GM18909 (cell line): ENCODE data around the gene NFYC.

ENCODE experiments used
- ATAC-seq: cut with Tn5 transposase; IDR thresholded peaks from one replicate; pipeline ENCODE4 v1.9.1; 2021; ENCODE audit warnings: mild to moderate bottlenecking; ENCODE audit not compliant: unreplicated experiment, poor library complexity

The NFYC gene

DNA sequence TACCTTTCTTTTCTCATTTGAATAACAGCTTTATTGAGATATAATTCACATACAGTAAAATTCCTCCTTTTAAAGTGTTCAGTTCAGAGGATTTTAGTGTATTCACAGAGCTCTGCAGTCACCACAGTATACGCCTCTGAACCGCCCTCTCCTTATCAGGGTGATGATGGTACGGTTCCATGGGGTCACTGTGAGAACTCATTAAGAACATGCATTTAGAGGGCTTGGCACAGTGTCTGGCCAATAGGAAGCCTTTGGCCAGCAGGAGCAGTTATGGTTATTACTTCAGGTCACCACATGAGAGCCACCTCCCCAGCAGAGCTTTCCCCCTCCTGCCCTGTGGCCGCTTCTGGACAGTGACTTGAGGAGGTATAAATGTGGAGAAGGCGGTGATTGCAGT lies 119.4 kb downstream of the NFYC start:
- ATAC-seq: no peak

DNA sequence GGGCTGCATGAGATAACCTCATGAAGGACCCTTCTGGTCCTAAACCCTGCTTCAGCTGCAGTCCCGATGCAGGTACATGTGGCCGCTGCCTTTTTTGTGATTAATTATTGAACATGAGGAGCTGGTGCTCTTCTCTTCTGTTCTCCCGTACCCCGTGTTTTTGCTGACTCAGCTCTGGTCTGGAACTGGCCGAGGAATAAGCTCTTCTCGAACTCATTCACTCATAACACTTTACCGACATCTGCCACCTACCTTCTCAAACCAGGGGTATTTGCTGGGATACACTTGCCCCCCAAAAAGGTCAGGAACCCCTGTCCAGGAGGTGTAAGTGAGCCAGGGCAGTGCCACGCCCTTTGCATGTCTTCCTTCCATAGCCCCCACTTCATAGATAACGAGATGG lies 123.9 kb downstream of the NFYC start:
- no peak for ATAC-seq

DNA sequence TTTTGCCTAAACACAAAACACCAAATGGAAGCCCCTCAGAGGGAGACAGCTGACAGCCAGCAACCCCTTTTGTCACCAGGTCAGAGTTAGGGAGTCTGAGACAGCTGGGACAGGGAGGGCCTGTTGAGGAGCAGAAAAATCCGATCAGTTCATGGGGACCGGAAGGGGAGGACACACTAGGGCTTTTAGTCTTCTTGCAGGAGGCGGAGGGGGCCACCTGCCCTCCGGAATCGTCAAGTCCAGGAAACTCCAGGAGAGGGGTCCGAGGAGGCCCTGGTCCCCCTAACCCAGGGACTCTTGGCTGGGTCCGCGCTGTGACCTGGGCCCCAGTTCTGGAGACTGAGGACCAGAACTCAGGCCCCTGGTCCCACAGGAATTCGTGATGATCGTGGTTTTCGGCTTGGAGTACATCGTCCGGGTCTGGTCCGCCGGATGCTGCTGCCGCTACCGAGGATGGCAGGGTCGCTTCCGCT lies 126.3 kb downstream of the NFYC start:
- ATAC-seq: peak; percentile 14

DNA sequence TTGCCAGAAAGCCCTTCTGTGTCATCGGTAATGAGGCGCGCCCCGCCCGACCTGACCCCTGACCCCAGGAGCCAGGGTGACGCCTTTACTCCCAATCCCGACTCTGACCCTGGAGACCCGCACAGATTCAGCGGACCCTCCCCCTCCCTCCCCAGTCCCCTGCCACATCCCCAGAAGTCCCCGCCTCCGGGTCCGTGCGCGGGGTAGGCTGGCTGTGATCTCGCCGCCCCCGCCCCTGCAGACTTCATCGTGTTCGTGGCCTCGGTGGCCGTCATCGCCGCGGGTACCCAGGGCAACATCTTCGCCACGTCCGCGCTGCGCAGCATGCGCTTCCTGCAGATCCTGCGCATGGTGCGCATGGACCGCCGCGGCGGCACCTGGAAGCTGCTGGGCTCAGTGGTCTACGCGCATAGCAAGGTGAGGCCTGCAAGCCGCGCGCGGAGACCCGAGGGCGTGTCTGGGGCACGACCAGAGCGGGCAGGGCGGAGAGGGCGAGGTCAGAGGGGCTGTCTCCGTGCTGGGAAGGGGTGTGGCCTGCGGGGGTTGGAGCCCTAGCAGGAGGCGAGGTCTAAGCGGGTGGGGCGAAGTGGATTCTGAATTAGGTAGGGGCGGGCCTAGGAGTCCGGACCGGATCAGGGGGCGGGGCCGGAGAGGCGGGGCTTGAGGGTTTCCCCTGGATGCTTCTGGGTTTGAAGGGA lies 126.9 kb downstream of the NFYC start:
- ATAC-seq: peak; percentile 80

DNA sequence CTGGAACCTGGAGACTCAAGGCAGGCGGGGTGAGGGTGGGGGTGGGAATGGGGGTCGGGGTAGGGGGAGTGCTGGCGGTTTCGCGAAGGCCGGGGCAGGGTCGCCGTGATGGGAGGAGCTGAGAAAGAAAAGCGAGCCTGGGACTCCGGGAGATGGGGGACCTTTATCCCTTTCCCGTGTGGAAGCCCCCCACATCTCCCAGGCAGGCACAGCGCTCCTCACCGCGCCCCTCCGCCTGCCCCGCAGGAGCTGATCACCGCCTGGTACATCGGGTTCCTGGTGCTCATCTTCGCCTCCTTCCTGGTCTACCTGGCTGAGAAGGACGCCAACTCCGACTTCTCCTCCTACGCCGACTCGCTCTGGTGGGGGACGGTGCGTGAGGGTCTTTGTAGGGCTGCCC lies 127.6 kb downstream of the NFYC start:
- ATAC-seq: no peak

DNA sequence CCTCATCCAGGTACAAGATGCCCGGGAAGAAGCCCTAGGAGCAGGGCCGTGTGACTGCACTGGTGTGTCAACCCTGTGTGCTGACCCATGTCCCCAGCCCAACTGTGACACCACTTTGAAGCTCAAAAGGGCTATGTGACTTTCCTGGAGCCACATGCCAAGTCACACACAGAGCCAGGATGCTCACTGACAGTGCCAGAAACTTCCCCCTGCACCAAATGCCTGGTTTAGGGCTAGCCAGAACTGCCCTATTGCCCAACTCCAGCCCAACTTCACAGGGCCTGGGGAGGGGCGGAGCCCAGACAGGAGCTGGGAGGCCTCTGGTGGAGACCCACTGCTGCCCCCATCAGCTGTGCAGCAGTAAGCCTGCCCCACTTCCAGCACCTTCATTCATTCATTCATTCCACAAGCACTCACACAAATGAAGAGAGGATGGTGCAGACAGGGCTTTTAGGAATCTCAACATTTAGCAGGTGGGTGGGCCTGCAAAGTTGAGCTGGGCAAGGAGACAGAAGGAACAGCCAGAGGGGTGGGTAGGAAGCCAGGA lies 128.8 kb downstream of the NFYC start:
- no peak for ATAC-seq
